Rectal smooth muscle tissue (tissue), 1 donor: Measurements from ENCODE around the gene GALE.
"Not testable (repeated sequence)": the region's sequence is repeated elsewhere in the genome, so short reads cannot be mapped to it uniquely, and the experiment has no call there.

ENCODE experiments used
- H3K27ac ChIP-seq: one replicate; pipeline ENCODE4 v1.7.0; 2013; ENCODE audit warnings: low read depth, low read length, inconsistent platforms
- H3K27me3 ChIP-seq: one replicate; pipeline ENCODE4 v1.7.0; 2013; ENCODE audit warnings: low read length; ENCODE audit not compliant: control insufficient read depth, insufficient read depth
- H3K36me3 ChIP-seq: one replicate; pipeline ENCODE4 v1.7.0; 2013; ENCODE audit warnings: low read length; ENCODE audit not compliant: control insufficient read depth, insufficient read depth
- H3K4me1 ChIP-seq: one replicate; pipeline ENCODE4 v1.7.0; 2013; ENCODE audit warnings: low read length; ENCODE audit not compliant: control insufficient read depth, insufficient read depth
- H3K4me3 ChIP-seq: one replicate; pipeline ENCODE4 v1.7.0; 2013; ENCODE audit warnings: low read length
- H3K9ac ChIP-seq: one replicate; pipeline ENCODE4 v1.7.0; 2013; ENCODE audit warnings: low read length

GALE gene

GRCh38 chr1:23805025-23805424 lies 4.5 kb upstream of the GALE start:
- no peak overlapping the region for H3K4me3 ChIP-seq
- no peak overlapping the region for H3K9ac ChIP-seq
- H3K27me3 ChIP-seq, result no peaks in the 10 kb centered on the region
- H3K36me3 ChIP-seq, result peaks cover 3% of the 10 kb centered on the region
- H3K27ac ChIP-seq, result no peak overlapping the region
- peaks cover 3% of the 10 kb centered on the region for H3K4me1 ChIP-seq

DNA sequence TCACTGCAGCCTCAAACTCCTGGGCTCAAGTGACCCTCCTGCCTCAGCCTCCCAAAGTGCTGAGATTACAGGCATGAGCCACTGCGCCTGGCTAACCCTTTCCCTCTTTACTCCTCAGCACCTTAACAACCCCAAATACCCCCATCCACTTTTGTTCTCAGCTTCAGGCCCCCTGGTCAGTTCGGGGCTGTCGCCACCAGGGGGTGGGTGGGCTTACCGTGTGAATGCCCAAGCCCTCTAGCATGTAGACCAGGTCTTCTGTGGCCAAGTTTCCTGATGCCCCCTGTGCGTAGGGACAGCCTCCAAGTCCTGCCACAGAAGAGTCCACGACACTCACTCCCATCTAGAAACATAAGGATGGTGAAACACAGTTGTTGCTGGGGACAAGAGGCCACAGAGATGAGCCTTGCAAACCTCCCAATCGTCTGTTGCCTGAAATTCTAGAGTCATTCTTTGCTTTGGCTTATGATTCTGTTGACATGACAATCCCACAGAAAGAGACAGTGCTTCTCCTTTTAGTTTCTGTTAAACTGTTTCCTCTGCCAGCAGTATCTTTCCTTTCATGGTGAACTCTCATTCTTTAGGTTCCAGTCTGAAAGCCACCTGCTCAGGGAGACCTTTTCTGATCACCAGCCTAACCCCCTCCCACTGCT lies 3.8 kb upstream of the GALE start:
- no peak overlapping the region for H3K9ac ChIP-seq
- H3K27ac ChIP-seq, result no peak overlapping the region
- H3K36me3 ChIP-seq, result peaks cover 3% of the 10 kb centered on the region
- H3K4me3 ChIP-seq, result no peak overlapping the region
- peaks cover 8% of the 10 kb centered on the region for H3K4me1 ChIP-seq
- H3K27me3 ChIP-seq, result no peaks in the 10 kb centered on the region

DNA sequence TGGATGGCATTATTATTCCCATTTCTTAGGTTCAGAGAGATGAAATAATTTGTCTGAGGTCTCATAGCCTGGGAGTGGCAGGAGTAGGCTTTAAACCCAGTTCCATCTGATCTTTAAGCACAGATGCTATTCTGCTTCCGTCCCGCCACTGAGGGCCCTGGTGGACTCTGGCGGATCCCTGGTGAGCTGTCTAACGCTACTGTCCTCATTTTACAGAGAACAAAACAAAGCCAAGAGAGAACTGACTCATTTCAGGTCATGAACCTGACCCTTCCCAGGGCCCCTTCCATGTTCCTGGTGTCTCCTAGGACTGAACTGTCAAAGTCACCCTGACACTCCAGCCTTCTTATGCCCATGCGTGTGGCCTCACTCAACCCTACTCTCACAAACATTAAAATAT lies 3.1 kb upstream of the GALE start:
- Histone ChIP-seq H3K36me3 (peaks cover 3% of the 10 kb centered on the region), H3K27me3 (no peaks in the 10 kb centered on the region), H3K4me3 (no peak overlapping the region), H3K9ac (no peak overlapping the region), H3K4me1 (peaks cover 9% of the 10 kb centered on the region), H3K27ac (no peak overlapping the region)

DNA sequence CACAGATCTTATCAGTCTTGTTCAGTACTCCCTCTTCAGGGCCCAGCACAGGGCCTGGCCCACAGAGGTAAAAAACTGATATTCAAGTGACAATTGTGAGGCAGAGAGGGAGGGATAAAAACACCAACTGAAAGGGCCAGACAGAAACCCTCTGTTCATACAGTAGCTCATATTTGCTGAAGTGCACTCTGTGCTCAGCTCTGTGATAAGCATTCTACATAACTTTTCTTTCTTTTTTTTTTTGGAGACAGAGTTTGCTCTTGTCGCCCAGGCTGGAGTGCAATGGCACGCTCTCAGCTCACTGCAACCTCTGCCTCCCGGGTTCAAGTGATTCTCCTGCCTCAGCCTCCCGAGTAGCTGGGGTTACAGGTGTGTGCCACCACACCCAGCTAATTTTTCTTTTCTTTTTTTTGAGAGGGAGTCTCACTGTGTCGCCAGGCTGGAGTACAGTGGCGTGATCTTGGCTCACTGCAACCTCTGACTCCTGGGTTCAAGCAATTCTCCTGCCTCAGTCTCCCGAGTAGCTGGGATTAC lies 2.3 kb upstream of the GALE start:
- not testable (repeated sequence) for H3K36me3 ChIP-seq, H3K9ac ChIP-seq, H3K4me3 ChIP-seq, H3K27ac ChIP-seq, H3K4me1 ChIP-seq, H3K27me3 ChIP-seq

- Histone ChIP-seq H3K9ac (no peak overlapping the region), H3K36me3 (peaks cover 6% of the 10 kb centered on the region), H3K4me3 (no peak overlapping the region), H3K27me3 (no peaks in the 10 kb centered on the region), H3K27ac (no peak overlapping the region), H3K4me1 (peaks cover 9% of the 10 kb centered on the region)
Measured at GRCh38 chr1:23801876-23802275, 1.3 kb upstream of the GALE start.

GRCh38 chr1:23801338-23801748 lies 789 bp upstream of the GALE start:
- peak overlapping the region; percentile 73 for H3K4me3 ChIP-seq
- no peaks in the 10 kb centered on the region for H3K27me3 ChIP-seq
- H3K9ac ChIP-seq, result peak overlapping the region; percentile 61
- peak overlapping the region; percentile 88 for H3K27ac ChIP-seq
- peaks cover 9% of the 10 kb centered on the region for H3K4me1 ChIP-seq
- peaks cover 5% of the 10 kb centered on the region for H3K36me3 ChIP-seq

DNA sequence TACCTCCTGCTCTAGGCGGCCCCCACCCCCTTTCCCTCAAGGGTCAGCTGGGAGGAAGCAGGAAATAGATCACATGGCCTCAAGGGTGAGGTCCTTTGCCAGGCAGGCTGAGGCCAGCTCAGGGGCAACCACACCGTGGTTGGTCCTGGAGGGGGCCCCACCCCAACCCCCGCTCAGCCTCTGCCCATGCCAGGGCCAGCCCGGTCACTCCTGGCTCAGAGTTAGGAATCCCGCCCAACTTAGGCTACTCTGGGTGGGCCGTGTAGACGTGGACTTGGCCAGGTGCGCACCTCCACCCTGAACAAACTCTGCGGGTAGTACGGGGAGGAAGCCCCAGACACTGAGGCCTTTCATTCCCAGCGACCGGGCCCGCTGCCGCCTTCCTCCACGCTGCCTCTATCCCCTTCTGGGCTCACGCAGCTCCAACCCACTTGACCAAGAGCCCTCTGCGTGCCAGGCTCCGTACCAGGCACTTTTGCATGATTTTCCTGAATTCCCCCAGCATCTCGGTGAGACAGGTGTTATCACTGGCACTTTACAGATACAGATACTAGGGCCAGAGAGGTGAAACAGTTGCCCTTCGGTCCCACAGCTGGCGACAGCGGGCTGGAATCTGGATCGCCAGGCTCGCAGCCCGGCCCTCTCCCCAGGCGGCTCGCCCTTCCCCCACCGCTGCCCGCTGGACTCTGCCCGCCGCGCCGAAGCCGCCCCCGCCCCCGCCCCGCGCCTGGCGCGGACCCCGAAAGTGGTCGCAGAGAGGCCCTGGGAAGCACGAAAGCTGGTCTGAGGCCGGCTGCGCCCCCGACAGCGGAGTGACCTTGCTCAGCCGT lies 769 bp downstream of the GALE start:
- no peaks in the 10 kb centered on the region for H3K27me3 ChIP-seq
- H3K27ac ChIP-seq, result peak overlapping the region; percentile 80
- peaks cover 3% of the 10 kb centered on the region for H3K36me3 ChIP-seq
- H3K4me3 ChIP-seq, result peak overlapping the region; percentile 94
- H3K9ac ChIP-seq, result peak overlapping the region; percentile 70
- H3K4me1 ChIP-seq, result peaks cover 9% of the 10 kb centered on the region

GRCh38 chr1:23799255-23799569 lies 1.3 kb downstream of the GALE start:
- Histone ChIP-seq H3K27ac (no peak overlapping the region), H3K27me3 (no peaks in the 10 kb centered on the region), H3K9ac (peak overlapping the region; percentile 70), H3K4me1 (peaks cover 9% of the 10 kb centered on the region), H3K36me3 (peaks cover 7% of the 10 kb centered on the region), H3K4me3 (peak overlapping the region; percentile 94)

GRCh38 chr1:23798662-23799142 lies 1.9 kb downstream of the GALE start:
- H3K36me3 ChIP-seq, result peaks cover 7% of the 10 kb centered on the region
- peak overlapping the region; percentile 94 for H3K4me3 ChIP-seq
- H3K9ac ChIP-seq, result no peak overlapping the region
- peaks cover 9% of the 10 kb centered on the region for H3K4me1 ChIP-seq
- no peaks in the 10 kb centered on the region for H3K27me3 ChIP-seq
- no peak overlapping the region for H3K27ac ChIP-seq

DNA sequence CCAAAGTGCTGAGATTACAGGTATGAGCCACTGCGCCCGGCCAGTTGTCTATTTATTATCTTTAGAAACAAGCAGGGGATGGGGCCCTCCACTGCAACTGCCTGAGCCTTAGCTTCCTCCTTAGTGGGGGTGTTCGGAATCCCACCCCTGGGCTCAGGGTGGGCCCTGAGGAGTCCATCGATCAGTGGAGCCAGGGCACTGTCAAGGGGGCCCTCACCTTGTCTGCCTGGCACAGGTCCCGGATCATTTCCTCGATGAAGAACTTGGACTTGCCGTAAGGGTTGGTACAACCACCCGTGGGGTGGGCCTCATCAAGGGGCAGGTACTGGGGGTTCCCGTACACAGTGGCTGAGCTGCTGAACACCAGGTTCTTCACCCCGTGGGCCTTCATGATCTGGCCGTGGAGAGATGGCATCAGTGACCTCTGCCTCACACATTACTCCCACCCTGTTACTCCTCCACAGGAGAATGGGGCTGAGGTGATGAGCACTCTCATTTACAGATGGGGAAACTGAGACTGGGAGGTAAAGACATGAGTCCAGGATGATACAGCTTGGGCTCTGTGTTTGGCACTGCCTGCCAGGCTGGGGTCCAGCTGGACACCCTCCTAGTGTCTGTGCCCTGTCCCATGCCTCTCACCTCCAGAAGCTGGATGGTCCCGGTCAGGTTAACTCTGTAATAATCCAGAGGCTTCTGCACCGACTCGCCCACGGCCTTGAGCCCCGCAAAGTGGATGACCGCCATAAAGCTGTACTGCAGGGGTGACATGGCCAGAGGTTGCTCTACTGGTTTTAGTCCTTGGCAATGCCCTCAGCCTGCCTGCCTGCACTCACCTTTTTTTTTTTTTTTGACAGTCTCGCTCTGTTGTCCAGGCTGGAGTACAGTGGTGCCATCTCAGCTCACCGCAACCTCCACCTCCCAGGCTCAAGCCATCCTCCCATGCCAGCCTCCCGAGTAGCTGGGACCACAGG lies 2.8 kb downstream of the GALE start:
- Histone ChIP-seq H3K9ac (no peak overlapping the region), H3K4me3 (peak overlapping the region; percentile 9), H3K36me3 (peaks cover 7% of the 10 kb centered on the region), H3K27ac (no peak overlapping the region), H3K27me3 (no peaks in the 10 kb centered on the region), H3K4me1 (peaks cover 13% of the 10 kb centered on the region)

DNA sequence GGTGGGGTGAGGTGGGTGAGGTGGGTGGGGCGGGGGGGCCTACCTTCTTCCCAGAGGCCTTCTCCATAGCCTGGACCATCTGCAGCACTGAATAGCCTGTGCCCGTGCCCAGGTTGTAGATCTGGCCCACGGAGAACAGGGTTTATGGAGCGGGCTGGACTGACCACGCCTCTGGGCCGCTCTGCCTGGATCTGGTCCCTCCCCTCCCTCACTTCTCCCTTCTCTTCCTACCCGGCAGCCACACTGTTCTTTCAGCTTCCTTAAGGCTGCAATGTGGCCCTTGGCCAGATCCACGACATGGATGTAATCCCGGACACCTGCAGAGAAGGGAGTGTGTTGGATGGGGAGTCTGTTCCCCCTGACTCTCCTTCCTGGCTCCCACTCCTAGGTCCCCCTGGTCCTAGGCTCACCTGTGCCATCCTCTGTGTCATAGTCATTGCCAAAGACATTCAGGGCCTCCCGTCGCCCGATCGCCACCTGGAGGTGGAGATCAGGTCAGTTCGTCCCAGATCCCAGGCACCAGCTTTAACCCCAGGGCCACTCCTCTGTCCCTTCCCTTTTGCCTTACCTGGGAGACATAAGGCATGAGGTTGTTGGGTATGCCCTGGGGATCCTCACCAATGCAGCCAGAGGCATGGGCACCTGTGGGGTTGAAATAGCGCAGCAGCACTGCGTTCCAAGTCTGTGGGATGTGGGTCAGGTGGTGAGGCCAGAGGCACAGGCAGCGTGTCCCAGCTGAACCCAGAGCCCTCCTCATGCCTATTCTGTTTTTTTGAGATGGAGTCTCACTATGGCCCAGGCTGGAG lies 3.9 kb downstream of the GALE start:
- H3K4me1 ChIP-seq, result peaks cover 18% of the 10 kb centered on the region
- peaks cover 7% of the 10 kb centered on the region for H3K36me3 ChIP-seq
- H3K9ac ChIP-seq, result no peak overlapping the region
- H3K4me3 ChIP-seq, result no peak overlapping the region
- no peak overlapping the region for H3K27ac ChIP-seq
- no peaks in the 10 kb centered on the region for H3K27me3 ChIP-seq
